Right lobe of liver (tissue), 6 donors: ENCODE data around the gene OBI1. TPM values are rescaled to one million over a fixed set of nuclear protein-coding genes. Genes with fewer than 3 reads are reported as not detected.

Source experiments
- ATAC-seq, 4 donors: fragments of 200-7000 bp; cut with Tn5 transposase; one replicate each; pipeline ENCODE4 v1.9.1; 2020; ENCODE audit warnings: mild to moderate bottlenecking in 4 of 4, moderate library complexity in 4 of 4
- DNase-seq, 3 donors: peaks; one replicate each; pipeline ENCODE4 v3.0.0-alpha.2; 2020
- H3K27ac ChIP-seq, 3 donors: fragments of 200-600 bp; one replicate each; pipeline ENCODE4 v1.8.0; 2022
- H3K27me3 ChIP-seq, 2 donors: fragments of 200-600 bp; one replicate each; pipeline ENCODE4 v1.8.0; 2022
- H3K36me3 ChIP-seq, 4 donors: fragments of 200-600 bp; sonication (generic) in 1 of 4; one replicate each; pipeline versions ENCODE4 v1.5.1 to v1.8.0; 2017 to 2022; ENCODE audit warnings: control low read depth in 1 of 4
- H3K4me1 ChIP-seq, 4 donors: fragments of 200-600 bp; sonication (generic) in 1 of 4; one replicate each; pipeline versions ENCODE4 v1.5.1 to v1.8.0; 2017 to 2022; ENCODE audit warnings: control low read depth in 1 of 4
- H3K4me3 ChIP-seq, 3 donors: fragments of 200-600 bp; one replicate each; pipeline ENCODE4 v1.8.0; 2022
- H3K9me3 ChIP-seq, 4 donors: fragments of 200-600 bp; sonication (generic) in 1 of 4; one replicate each; pipeline versions ENCODE4 v1.5.1 to v1.8.0; 2017 to 2022; ENCODE audit warnings: control low read depth in 1 of 4
- POLR2A ChIP-seq: fragments of 450-650 bp; IDR thresholded peaks from one replicate; pipeline ENCODE4 v1.6.1; 2017; ENCODE audit warnings: antibody characterized with exemption, mild to moderate bottlenecking
- WGBS: methylation state at CpG from one replicate; pipeline ENCODE4 v1.1.6; 2018; ENCODE audit warnings: low coverage, low lambda C conversion rate; ENCODE audit not compliant: insufficient coverage; ENCODE audit errors: missing lambda C conversion rate; 5-methylcytosine and 5-hydroxymethylcytosine counted together
- intact Hi-C, 2 donors: fragments of 100-400 bp; cut with DNase I; formaldehyde crosslinking; loops; one replicate each; pipeline versions ENCODE4 v1.11.2 to v1.14.1; 2022
- total RNA-seq, 6 experiments: library from RNA; depleted of rRNA in 2 of 6; stranded (reverse); fragments of >200 nt in 2 of 6; fragmentation: NEBNext Ultra II Directional in 3 of 6; extraction: Animal tissue kit (Norgen Biotek cat#: 25700) in 3 of 6; gene quantifications; one replicate each; pipeline versions ENCODE4 v1.1.0 to v1.2.4, GENCODE V29; 2016 to 2023
- TF ChIP-seq, protein P1 (sequence below), 4 donors: fragments of 200-600 bp in 3 of 4; fragments of 450-650 bp in 1 of 4; IDR thresholded peaks; one replicate each; pipeline versions ENCODE4 v1.5.1 to v1.8.0; 2016 to 2022; ENCODE audit warnings: antibody characterized with exemption in 4 of 4, mild to moderate bottlenecking in 2 of 4
- donor health status: DM: no; HTN: yes; CAD: no.
- donor health status: DM: no; HTN: no; CAD: no.
- donor health status: DM: no; HTN: no; CAD: no.
- donor health status: DM: no; HTN: yes; CAD: no.
- donor health status: DM: no; HTN: yes; CAD: no.

The OBI1 gene
- total RNA-seq, 6 experiments from 2014 or later: 1.7 to 3.6 (median 2.8) TPM

DNA sequence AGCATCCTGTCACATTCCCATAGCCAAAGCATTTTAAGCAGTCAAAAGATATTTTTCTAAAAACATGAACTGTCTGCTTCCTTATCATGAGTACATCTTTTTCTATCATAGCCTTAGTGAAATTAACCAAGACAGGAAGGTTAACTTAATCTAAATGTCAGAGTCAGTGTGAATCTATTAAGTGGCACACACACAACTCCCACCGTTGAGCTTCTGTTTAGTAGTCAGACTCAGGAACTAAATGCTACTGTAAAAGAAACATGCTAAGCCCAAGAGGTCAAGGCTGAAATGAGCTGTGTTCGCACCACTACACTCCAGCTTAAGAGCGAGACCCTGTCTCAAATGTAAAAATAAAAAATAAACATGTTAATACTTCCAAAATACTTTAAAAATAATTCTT lies 47.9 kb downstream of the OBI1 start:
- Histone ChIP-seq H3K27me3 (peaks cover 5 to 34% of the 10 kb centered on the region in 2 donors), H3K4me1 (peaks cover 0 to 18% (median 4%) of the 10 kb centered on the region in 4 donors), H3K36me3 (peaks cover 0 to 7% (median 0%) of the 10 kb centered on the region in 4 donors), H3K4me3 (no peak overlapping the region), H3K27ac (no peak overlapping the region), H3K9me3 (no peaks in the 10 kb centered on the region)
- TF ChIP-seq POLR2A: no peak
- TF ChIP-seq, protein P1, sequence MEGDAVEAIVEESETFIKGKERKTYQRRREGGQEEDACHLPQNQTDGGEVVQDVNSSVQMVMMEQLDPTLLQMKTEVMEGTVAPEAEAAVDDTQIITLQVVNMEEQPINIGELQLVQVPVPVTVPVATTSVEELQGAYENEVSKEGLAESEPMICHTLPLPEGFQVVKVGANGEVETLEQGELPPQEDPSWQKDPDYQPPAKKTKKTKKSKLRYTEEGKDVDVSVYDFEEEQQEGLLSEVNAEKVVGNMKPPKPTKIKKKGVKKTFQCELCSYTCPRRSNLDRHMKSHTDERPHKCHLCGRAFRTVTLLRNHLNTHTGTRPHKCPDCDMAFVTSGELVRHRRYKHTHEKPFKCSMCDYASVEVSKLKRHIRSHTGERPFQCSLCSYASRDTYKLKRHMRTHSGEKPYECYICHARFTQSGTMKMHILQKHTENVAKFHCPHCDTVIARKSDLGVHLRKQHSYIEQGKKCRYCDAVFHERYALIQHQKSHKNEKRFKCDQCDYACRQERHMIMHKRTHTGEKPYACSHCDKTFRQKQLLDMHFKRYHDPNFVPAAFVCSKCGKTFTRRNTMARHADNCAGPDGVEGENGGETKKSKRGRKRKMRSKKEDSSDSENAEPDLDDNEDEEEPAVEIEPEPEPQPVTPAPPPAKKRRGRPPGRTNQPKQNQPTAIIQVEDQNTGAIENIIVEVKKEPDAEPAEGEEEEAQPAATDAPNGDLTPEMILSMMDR (IDR thresholded peaks at IDR 0.05): no peak
- DNase-seq: no peak
- ATAC-seq: no peak
- WGBS: 51% methylated on average over 3 of the region's 3 CpGs
- intact Hi-C loops: no loop called here

DNA sequence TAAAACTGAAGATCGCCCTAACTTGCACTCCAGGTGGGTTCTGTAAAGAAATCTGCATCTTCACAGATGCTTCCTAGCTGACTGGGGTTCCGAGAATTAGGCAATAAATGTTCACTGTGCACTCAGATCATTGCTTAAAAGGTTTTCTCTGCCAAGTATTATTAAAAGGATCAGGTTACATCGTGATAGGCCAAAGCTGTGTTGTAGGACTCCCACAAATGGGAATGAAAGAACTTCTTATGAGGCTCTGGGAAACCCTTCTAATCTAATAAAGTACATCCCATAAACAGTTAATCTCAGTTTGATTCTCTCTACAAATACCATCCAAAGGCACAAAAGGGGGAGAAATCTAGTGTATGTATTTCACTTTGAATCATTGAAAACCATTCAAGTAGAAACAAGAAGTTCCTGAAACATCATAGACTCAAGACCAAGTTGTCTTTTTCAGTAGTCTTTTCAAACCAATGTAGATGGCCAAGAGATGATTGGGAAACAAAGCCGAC lies 48.5 kb downstream of the OBI1 start:
- no peak for DNase-seq
- ATAC-seq: no peak
- Histone ChIP-seq H3K4me3 (no peak overlapping the region), H3K4me1 (peaks cover 0 to 18% (median 4%) of the 10 kb centered on the region in 4 donors), H3K27me3 (peaks cover 5 to 38% of the 10 kb centered on the region in 2 donors), H3K27ac (no peak overlapping the region), H3K36me3 (peaks cover 0 to under 1% (median 0%) of the 10 kb centered on the region in 4 donors), H3K9me3 (no peaks in the 10 kb centered on the region)
- 42% methylated on average over 4 of the region's 4 CpGs for WGBS
- intact Hi-C loops: no loop called here
- TF ChIP-seq, protein P1 (IDR thresholded peaks at IDR 0.05): no peak
- no peak for TF ChIP-seq POLR2A

DNA sequence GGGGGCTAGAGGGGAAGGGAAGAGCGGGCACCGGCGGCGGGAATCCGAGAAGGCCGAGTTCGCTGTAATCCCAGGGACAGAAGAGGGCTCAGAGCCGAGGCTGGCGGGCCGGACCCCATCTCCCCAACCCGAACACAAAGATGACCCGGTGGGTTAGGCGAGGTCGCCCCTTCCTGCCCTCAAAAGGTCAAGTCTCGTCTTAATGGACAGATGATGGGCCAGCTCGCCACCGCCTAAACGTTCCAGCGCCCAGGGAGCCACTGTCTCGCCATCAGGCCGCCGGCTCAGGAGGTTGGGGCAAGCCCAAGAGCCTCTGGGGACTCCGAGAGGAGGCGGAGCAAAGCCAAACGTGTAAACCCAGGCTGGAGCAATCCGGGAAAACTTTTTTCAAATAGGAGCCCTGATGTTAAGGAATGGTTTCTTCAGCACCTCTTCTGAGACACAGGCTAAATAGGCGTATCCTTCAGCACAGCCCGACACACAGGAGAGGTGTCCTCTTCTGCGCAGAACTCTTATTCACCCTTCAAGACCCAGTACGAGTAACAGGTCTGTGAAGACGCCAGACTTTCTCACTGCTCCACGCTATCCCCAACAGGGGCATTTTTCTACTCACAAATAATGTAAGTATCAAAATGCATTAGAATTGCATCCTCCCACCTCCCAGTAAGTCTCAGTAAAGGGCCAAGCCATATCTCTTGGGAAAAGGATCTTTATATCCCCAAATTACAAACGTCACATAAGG lies 49.3 kb downstream of the OBI1 start:
- ATAC-seq (peak; percentile 56 to 75 (median 69)), DNase-seq (peak in 2 of 3 donors; percentile 41 to 42)
- TF ChIP-seq POLR2A: no peak
- TF ChIP-seq, protein P1 (IDR thresholded peaks at IDR 0.05): no peak
- intact Hi-C loops: no loop called here
- Histone ChIP-seq H3K9me3 (no peaks in the 10 kb centered on the region), H3K27ac (no peak overlapping the region), H3K4me3 (peak overlapping the region; percentile 41 to 52 (median 45)), H3K27me3 (peaks cover 5 to 46% of the 10 kb centered on the region in 2 donors), H3K4me1 (peaks cover 0 to 18% (median 4%) of the 10 kb centered on the region in 4 donors), H3K36me3 (no peaks in the 10 kb centered on the region)
- 7% methylated on average over 14 of the region's 33 CpGs for WGBS

DNA sequence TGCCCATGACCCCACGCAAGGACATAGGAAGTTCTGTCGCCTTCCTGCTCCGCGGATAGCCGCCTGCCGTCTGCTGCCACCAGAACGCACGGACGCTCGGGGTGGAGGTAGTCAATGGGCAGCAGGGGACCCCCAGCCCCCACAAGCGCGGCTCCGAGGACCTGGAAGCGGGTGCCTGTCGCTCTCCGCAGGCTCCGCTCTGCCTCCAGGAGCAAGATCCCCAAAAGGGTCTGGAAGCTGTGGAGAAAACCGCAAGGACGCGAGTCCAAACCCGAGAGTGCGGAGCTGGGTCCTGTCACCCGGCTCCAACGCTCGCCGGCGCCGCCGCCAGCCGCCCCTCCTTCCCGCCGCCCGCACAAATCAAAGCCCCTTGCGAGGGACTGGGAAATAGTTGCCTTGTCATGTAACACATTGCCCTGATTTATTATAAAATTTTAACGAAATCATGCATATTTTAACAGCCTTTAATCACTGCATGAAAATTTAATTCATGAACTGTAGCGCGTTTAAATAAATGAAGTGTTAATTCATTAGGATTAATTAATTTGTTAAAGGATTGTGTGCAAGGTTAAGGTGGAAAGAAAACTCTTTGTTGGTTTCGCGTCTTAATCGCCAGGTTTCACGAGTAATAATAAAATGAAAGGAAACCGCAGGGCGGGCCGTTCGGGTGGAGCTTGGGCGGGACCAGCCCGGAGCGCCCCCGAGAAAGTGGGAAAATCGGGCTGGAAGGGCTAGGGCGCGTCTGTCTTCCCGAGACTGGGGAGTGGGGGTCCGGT lies 50.1 kb downstream of the OBI1 start:
- Histone ChIP-seq H3K36me3 (no peaks in the 10 kb centered on the region), H3K27ac (no peak overlapping the region), H3K4me1 (peaks cover 0 to 18% (median 4%) of the 10 kb centered on the region in 4 donors), H3K4me3 (peak overlapping the region; percentile 41 to 52 (median 45)), H3K9me3 (no peaks in the 10 kb centered on the region), H3K27me3 (peaks cover 5 to 50% of the 10 kb centered on the region in 2 donors)
- DNase-seq (peak in 1 of 3 donors; percentile 34), ATAC-seq (peak; percentile 51 to 61 (median 54))
- intact Hi-C loops: no loop called here
- no peak for TF ChIP-seq POLR2A
- TF ChIP-seq, protein P1 (IDR thresholded peaks at IDR 0.05): no peak
- WGBS: 4% methylated on average over 29 of the region's 54 CpGs
